DND-41 (cell line): Measurements from ENCODE around the gene KCNA3.

Experiments
- CTCF ChIP-seq: IDR thresholded peaks from 2 replicates; pipeline ENCODE4 v1.5.1; 2012; ENCODE audit warnings: borderline replicate concordance, low read length, moderate library complexity, mild to moderate bottlenecking; ENCODE audit not compliant: poor library complexity, severe bottlenecking; ENCODE audit errors: extremely low read depth
- EZH2 ChIP-seq: IDR thresholded peaks from 3 replicates; pipeline ENCODE4 v1.6.1; 2012; ENCODE audit warnings: borderline replicate concordance, low read depth, mild to moderate bottlenecking, moderate library complexity, low read length, inconsistent platforms; ENCODE audit not compliant: severe bottlenecking

- TF ChIP-seq CTCF (no peak), EZH2 (no peak)
These were observed 486 bp upstream of the KCNA3 start for GRCh38 chr1:110675060-110675791.
